GM19438 (cell line): ENCODE results near the gene VRK1.

ENCODE experiments used
- ATAC-seq: cut with Tn5 transposase; IDR thresholded peaks from one replicate; pipeline ENCODE4 v1.9.1; 2021; ENCODE audit warnings: low read depth; ENCODE audit not compliant: unreplicated experiment

The VRK1 gene

GRCh38 chr14:96915478-96915877, 118.3 kb downstream of the VRK1 start:
- ATAC-seq = no peak

DNA sequence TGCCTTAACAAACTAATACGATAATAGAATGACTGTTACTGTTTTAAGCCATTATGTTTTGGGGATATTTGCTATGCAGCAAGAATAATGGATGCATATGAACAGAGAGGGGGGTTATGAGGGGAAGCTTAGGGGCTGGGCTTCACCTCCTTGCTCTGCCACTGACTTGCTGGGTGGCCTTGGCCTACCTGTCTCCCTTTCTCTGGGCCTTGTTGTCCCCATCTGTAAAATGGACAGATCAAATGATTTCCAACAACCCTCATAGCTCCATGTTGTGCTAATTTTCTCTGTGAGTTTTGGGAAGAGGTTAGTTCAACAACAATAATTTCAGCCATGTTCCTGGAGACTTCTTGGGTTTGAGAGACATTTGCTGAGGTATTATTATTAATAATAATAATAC, 119.6 kb downstream of the VRK1 start:
- no peak for ATAC-seq

GRCh38 chr14:96917442-96917963, 120.3 kb downstream of the VRK1 start:
- ATAC-seq = no peak

- ATAC-seq = no peak
Measured at GRCh38 chr14:96920023-96920422, 122.8 kb downstream of the VRK1 start.

GRCh38 chr14:96920820-96921219, 123.6 kb downstream of the VRK1 start:
- ATAC-seq = no peak

DNA sequence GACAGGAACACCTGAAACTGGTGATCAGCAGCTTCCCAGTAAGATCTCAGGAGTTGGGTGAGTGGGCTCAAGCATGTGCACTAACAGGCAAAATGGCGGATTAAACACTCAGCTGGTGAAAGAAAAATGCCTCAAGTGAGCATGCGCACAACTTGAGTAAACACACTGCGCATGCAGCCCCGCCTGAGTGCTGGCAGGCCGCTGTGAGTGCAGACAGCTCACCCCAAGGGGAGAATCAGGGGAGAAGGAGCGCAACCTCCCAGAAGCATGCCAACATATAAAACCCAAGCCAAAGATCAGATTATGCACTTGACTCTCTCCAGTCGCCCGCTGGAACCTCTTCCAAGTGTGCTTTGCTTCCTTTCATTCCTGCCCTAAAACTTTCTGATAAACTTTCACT, 125.8 kb downstream of the VRK1 start:
- no peak for ATAC-seq

- ATAC-seq = no peak
Measured at GRCh38 chr14:96925422-96925821, 128.2 kb downstream of the VRK1 start.

- ATAC-seq = no peak
Measured at GRCh38 chr14:96926001-96926400, 128.8 kb downstream of the VRK1 start.

GRCh38 chr14:96928779-96929380, 131.7 kb downstream of the VRK1 start:
- no peak for ATAC-seq

DNA sequence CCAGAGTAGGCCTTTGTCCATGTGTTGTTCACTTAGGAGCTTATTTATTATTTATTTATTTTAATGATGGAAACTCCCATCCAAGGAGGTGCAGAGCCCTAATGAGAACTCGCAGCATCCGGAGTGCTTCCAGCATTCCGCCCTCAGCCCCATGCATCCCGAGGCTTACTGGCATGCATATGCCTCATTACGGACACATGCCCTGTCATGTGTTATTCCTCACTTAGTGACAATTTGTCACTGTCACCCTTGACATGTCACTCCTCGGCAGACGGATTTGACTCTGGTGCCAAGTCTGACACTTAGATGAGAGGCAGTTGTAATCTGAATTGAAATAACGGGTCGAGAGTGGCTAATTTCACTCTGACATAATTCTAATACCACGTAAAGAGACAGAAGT, 132.8 kb downstream of the VRK1 start:
- no peak for ATAC-seq

DNA sequence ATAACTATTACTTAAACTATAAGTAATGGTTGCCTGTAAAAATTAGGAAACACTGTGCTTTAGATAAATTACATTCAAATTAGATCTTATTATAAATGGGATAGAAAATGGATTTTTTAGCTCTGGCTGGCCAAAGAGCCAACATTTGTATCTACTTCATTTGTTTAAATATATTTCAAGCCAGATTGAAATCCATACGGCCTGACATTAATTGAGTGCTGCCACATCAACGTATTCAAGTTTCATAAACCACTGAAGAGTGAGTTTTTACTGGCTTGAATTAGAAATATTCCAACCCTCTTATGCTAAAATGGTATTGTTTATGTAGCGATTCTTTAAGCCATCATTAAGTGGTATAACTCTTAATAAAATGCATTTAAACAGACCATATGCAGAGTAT, 133.3 kb downstream of the VRK1 start:
- no peak for ATAC-seq
